Vagina (tissue), 2 donors: ENCODE data around the gene SHMT1.
"Not testable (repeated sequence)": the region's sequence is repeated elsewhere in the genome, so short reads cannot be mapped to it uniquely, and the experiment has no call there.

ENCODE experiments used
- CTCF ChIP-seq, 3 experiments: fragments of 450-650 bp in 2 of 3; fragments of 200-600 bp in 1 of 3; sonication (generic) in 1 of 3; IDR thresholded peaks; one replicate each; pipeline ENCODE4 v1.5.1; 2017 to 2019; ENCODE audit warnings: antibody characterized with exemption in 3 of 3, mild to moderate bottlenecking in 2 of 3, moderate library complexity in 2 of 3
- POLR2A ChIP-seq, 2 donors: fragments of 450-650 bp; IDR thresholded peaks; one replicate each; pipeline ENCODE4 v1.6.1; 2017; ENCODE audit warnings: antibody characterized with exemption in 2 of 2, mild to moderate bottlenecking in 2 of 2, moderate library complexity in 2 of 2
- POLR2AphosphoS5 ChIP-seq, 2 donors: sonication (generic); formaldehyde crosslinking; IDR thresholded peaks; one replicate each; pipeline ENCODE4 v1.9.0; 2017; ENCODE audit warnings: antibody characterized with exemption in 2 of 2, mild to moderate bottlenecking in 2 of 2, low read depth in 1 of 2; ENCODE audit not compliant: insufficient read depth in 1 of 2

GRCh38 chr17:18410736-18411135 is 47.4 kb upstream of the SHMT1 start:
- not testable (repeated sequence) for TF ChIP-seq CTCF (IDR thresholded peaks at IDR 0.05); POLR2A (IDR thresholded peaks at IDR 0.05); POLR2AphosphoS5 (IDR thresholded peaks at IDR 0.05; ENCODE audit: insufficient read depth in 1 of 2, low read depth in 1 of 2)
